Prostate gland (tissue), 2 donors: Measurements from ENCODE around the gene SCNN1A. TPM values are rescaled to one million over a fixed set of nuclear protein-coding genes. Genes with fewer than 3 reads are reported as not detected.
A peak's percentile ranks its signal among the peaks of the same experiment; 100 is the strongest.

ENCODE experiments used
- DNase-seq: peaks from one replicate; pipeline ENCODE4 v3.0.0-alpha.2; 2019; ENCODE audit warnings: low spot score
- H3K27ac ChIP-seq, 2 donors: fragments of 200-600 bp; sonication (generic); 2 replicates each; pipeline ENCODE4 v1.5.1; 2017 to 2019
- H3K27me3 ChIP-seq: fragments of 200-600 bp; sonication (generic); replicated peaks from 2 replicates; pipeline ENCODE4 v1.5.1; 2019; ENCODE audit not compliant: insufficient read depth
- H3K36me3 ChIP-seq, 2 donors: fragments of 200-600 bp; sonication (generic); 1 replicate in 1 of 2; 2 replicates in 1 of 2; pipeline versions ENCODE4 v1.5.1 to v1.8.1; 2017 to 2019
- H3K4me1 ChIP-seq: fragments of 200-600 bp; sonication (generic); replicated peaks from 2 replicates; pipeline ENCODE4 v1.5.1; 2019
- H3K4me3 ChIP-seq, 2 donors: fragments of 200-600 bp; sonication (generic); 2 replicates each; pipeline ENCODE4 v1.5.1; 2017 to 2019
- H3K9me3 ChIP-seq: fragments of 200-600 bp; sonication (generic); 2 replicates; pipeline ENCODE4 v1.5.1; 2017
- CTCF ChIP-seq, 4 experiments: fragments of 200-600 bp in 2 of 4; fragments of 450-650 bp in 2 of 4; sonication (generic) in 2 of 4; IDR thresholded peaks; 1 replicate in 3 of 4; 2 replicates in 1 of 4; pipeline ENCODE4 v1.5.1; 2016 to 2019; ENCODE audit warnings: antibody characterized with exemption in 4 of 4, mild to moderate bottlenecking in 2 of 4, moderate library complexity in 2 of 4
- POLR2A ChIP-seq: fragments of 450-650 bp; IDR thresholded peaks from one replicate; pipeline ENCODE4 v1.6.1; 2016; ENCODE audit warnings: antibody characterized with exemption, mild to moderate bottlenecking
- POLR2AphosphoS5 ChIP-seq: sonication (generic); formaldehyde crosslinking; IDR thresholded peaks from one replicate; pipeline ENCODE4 v1.6.1; 2017; ENCODE audit warnings: antibody characterized with exemption
- WGBS: methylation state at CpG from one replicate; pipeline ENCODE4 v1.1.5; 2018; 5-methylcytosine and 5-hydroxymethylcytosine counted together
- intact Hi-C: fragments of 100-400 bp; cut with DNase I; formaldehyde crosslinking; loops from one replicate; pipeline ENCODE4 v1.14.2; 2022
- total RNA-seq, 2 donors: library from RNA; depleted of rRNA; stranded (reverse); fragments of >200 nt; gene quantifications; one replicate each; pipeline ENCODE4 v1.1.0, GENCODE V29; 2016

Gene SCNN1A
- total RNA-seq, 2 donors from 2014 or later = 128 to 211 TPM

- intact Hi-C loops = no loop called here
- no peaks in the 10 kb centered on the region for H3K27me3 ChIP-seq
- H3K27ac ChIP-seq = peak overlapping the region; percentile 83 to 87
- H3K9me3 ChIP-seq = no peaks in the 10 kb centered on the region
- TF ChIP-seq CTCF (IDR thresholded peaks at IDR 0.05) (no peak), POLR2A (no peak)
- WGBS = 39% methylated on average over 14 of the region's 14 CpGs
- H3K36me3 ChIP-seq = no peaks in the 10 kb centered on the region
- peaks cover 52% of the 10 kb centered on the region for H3K4me1 ChIP-seq
- DNase-seq = no peak
- peak overlapping the region; percentile 14 to 28 for H3K4me3 ChIP-seq
Observed at GRCh38 chr12:6373022-6373787, 2.2 kb downstream of the SCNN1A start.

GRCh38 chr12:6372403-6373003 is 2.9 kb downstream of the SCNN1A start:
- H3K9me3 ChIP-seq = no peaks in the 10 kb centered on the region
- intact Hi-C loops = no loop called here
- H3K27ac ChIP-seq = peak overlapping the region; percentile 83 to 87
- DNase-seq = peak; percentile 67
- 14% methylated on average over 8 of the region's 8 CpGs for WGBS
- TF ChIP-seq CTCF (IDR thresholded peaks at IDR 0.05) (no peak), POLR2A (peak; percentile 41), POLR2AphosphoS5 (peak; percentile 87)
- peak overlapping the region; percentile 14 to 28 for H3K4me3 ChIP-seq
- no peaks in the 10 kb centered on the region for H3K36me3 ChIP-seq
- peaks cover 52% of the 10 kb centered on the region for H3K4me1 ChIP-seq
- no peaks in the 10 kb centered on the region for H3K27me3 ChIP-seq

- peak overlapping the region in 1 of 2 donors; percentile 17 for H3K4me3 ChIP-seq
- peak overlapping the region; percentile 83 to 87 for H3K27ac ChIP-seq
- H3K9me3 ChIP-seq = no peaks in the 10 kb centered on the region
- H3K27me3 ChIP-seq = no peaks in the 10 kb centered on the region
- TF ChIP-seq POLR2AphosphoS5 (peak; percentile 94), CTCF (IDR thresholded peaks at IDR 0.05) (peak in 2 of 4 experiments; percentile 45 to 47), POLR2A (peak; percentile 91)
- intact Hi-C loops = no loop called here
- peaks cover 39% of the 10 kb centered on the region for H3K4me1 ChIP-seq
- H3K36me3 ChIP-seq = no peaks in the 10 kb centered on the region
- peak; percentile 92 for DNase-seq
- 18% methylated on average over 15 of the region's 15 CpGs for WGBS
Observed at GRCh38 chr12:6370994-6371754, 4.2 kb downstream of the SCNN1A start.

GRCh38 chr12:6370576-6370935 is 4.8 kb downstream of the SCNN1A start:
- no peaks in the 10 kb centered on the region for H3K36me3 ChIP-seq
- peak overlapping the region in 1 of 2 donors; percentile 17 for H3K4me3 ChIP-seq
- WGBS = 87% methylated on average over 4 of the region's 4 CpGs
- H3K4me1 ChIP-seq = peaks cover 33% of the 10 kb centered on the region
- TF ChIP-seq CTCF (IDR thresholded peaks at IDR 0.05) = no peak
- no peak for TF ChIP-seq POLR2A
- no peak for TF ChIP-seq POLR2AphosphoS5
- peak overlapping the region; percentile 83 to 87 for H3K27ac ChIP-seq
- DNase-seq = no peak
- intact Hi-C loops = no loop called here
- no peaks in the 10 kb centered on the region for H3K27me3 ChIP-seq
- H3K9me3 ChIP-seq = no peaks in the 10 kb centered on the region
